Measurements from ENCODE around the gene TNFAIP8.

Gene TNFAIP8

DNA sequence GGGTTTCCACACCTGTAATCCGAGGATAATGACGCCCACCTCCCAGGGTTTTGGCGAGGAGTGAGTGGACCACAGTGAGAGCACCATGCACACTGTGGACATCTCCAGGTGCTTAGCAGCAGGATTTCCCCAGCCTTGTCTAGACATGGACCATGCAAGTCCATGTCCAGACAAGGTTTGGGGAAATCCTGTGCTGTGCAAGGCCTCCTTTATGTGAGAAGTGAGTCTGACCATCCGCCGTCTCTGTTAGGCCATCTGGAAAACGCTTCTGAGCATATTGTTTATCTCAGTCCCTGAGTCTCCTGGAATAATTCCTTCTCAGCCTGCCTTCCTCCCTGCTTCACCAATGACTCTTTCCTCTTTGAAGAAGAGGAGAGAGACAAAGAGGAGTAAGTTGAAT lies 26.2 kb upstream of the TNFAIP8 start:
- DNase-seq (ENCODE audit: low spot score), result no peak

GRCh38 chr5:119330367-119331183 lies 25.2 kb upstream of the TNFAIP8 start:
- no peak for DNase-seq (ENCODE audit: low spot score)

DNA sequence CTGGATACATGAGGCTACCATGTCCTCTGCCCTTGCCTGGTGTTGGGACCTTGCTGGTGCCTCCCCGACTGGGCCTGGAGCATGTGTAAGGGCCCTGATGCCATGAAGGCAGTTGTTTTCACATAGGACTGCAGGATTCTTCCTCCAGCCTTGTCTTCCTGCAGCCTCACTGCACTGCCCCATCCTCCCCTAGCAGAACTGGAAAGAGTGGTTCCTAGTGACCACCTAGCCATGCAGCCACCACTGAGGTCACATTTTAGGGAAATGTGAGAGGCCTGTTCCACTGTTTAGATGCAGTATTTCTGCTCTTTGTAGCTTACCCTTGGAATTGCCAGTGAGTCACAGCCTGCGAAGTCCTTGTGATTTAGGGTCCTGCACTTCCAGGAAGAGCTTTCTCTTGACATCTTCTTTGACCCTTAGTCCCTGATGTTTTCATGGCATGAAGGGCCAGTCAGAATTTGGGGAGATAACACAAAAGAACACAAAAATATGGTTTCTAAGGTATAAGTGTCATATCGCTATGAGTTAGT lies 24.2 kb upstream of the TNFAIP8 start:
- no peak for DNase-seq (ENCODE audit: low spot score)

DNA sequence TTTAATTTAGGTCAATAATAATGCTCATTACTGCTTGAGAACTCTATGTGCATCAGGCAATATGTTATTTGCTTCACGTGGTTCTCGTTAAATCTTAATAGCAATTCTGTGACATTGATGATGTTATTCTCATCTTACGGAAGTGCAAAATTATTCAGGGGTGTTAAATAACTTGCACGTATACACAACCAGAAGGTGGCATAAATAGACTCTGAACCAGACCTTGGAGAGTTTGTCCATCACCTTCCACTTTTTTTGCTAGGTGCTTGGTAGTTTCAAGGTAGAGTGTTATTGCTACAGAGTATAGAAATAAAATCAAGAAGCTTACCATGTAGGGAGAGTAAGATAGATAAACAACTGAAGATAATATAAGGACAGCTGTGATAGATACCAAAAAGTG lies 23.6 kb upstream of the TNFAIP8 start:
- DNase-seq (ENCODE audit: low spot score), result no peak

DNA sequence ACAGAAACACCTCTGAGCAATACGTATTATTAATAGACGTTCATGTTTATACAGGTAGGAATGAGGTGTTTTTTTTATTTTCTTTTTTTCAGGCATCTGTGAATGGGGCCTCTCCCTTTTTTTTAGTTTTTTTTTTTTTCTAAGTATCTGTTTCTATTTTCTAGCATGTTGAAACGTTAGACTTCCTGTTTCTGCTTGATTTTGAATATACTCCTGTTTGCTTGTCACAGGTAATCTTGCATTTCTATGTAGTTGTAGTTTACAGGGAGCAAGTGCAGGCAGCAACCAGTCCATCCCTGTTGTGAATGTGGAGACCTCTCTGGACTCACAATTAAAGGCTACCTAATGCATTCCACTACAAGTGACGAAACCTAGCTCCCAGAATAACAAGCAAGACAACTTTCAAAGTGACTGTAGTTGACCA lies 22.8 kb upstream of the TNFAIP8 start:
- DNase-seq (ENCODE audit: low spot score), result no peak

GRCh38 chr5:119333421-119333851 lies 22.4 kb upstream of the TNFAIP8 start:
- DNase-seq (ENCODE audit: low spot score), result no peak

DNA sequence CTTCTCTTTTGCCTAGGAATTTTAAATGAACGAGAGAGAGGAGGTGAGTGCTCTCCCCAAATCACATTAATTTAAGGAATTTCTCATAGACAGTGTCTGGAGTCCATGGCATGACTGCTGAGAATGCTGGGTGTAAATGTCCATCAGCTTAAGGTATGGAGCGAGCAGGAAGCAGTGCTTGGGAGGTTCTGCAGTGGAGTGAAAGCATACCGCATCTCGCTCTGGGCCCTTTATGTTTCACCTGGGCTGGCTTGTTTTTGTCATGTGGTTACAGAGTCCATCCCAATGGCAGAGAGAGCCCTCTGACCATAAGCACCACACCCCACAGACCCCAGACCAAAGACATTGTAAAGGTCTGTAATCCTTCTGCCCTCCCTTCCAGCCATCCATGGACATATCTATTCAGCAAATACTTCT lies 20.6 kb upstream of the TNFAIP8 start:
- no peak for DNase-seq (ENCODE audit: low spot score)

- no peak for DNase-seq (ENCODE audit: low spot score)
These were observed 19.6 kb upstream of the TNFAIP8 start for GRCh38 chr5:119336262-119336661.

DNA sequence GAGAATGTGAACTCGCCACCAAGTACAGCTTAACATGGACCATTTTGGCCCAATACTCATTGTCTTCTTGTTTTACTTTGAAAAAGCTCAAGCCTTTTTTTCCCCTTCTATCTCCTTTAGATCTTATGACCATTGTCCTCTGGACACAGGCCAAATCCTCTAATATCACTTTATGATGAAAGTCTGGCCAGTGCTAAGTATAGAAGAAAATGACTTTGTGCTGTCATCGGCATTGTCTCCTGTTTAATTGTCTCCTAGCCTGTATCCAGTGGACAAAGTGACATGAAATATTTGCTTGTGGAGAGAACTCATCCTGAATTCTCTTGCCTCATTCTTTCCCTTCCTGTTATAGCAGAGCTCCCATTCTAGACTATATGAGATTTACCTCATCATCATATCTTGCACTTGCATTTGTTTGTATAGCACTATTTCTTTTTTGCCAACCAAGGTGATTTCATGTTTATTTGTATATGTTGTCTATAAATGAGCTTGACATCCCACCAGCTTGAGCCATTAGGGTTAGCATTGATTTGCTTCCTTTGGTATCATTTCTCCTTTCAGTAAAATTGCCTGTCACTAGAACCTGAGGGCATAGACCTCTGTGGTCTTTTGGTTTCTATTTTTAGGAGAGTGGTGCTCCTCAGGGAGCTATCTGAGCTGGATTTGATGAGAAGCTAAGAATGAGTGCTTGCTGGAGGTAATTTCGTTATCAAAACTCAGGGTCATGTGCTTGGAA lies 18.8 kb upstream of the TNFAIP8 start:
- DNase-seq (ENCODE audit: low spot score), result no peak

DNA sequence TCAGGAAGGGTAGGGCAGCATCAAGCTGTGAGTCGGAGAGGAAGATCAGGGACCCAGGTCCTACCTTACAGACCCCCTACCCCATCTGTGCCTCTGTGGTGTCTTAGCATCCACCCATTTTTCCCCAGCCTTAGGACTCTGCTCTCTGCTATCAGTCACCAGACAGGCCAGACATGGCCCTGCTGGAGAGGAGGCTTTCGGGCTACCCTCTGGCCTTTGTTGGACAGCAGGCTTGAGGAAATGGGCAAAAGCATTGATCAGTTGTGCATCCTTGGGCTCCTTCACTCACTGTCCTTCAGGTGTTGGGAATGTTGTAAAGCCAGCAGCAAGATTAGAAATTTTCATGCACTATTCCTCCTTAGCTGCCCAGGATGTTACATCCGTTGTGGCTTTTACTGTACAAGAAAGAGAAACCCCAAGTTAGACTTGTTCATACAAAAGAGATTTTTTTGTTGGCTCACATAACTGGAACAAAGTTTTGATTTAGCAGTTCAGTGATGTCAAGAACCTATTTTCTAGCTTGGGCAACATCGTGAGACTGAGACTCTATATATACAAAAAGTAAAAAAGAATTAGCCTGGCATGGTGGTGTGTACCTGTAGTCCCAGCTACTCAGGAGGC lies 17.4 kb upstream of the TNFAIP8 start:
- DNase-seq (ENCODE audit: low spot score), result no peak

DNA sequence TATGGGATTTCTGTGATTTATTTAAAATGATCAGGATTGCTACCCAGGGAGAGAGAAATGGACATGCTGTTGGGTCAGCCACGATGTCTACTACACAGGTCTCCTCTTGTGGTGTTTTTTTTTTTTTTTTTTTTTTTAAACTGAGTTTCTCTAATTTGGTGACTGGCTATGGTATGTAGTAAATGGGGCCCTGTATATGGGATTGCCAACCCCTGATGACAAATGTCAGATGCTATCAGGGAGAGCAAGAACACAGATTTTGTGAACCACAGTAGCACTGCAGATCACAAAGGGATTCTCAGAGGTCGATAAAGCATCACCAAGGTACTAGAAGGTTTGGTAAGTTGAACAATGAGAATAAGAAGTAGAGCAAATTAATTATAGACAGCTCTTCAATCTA lies 16.5 kb upstream of the TNFAIP8 start:
- DNase-seq (ENCODE audit: low spot score), result no peak

DNA sequence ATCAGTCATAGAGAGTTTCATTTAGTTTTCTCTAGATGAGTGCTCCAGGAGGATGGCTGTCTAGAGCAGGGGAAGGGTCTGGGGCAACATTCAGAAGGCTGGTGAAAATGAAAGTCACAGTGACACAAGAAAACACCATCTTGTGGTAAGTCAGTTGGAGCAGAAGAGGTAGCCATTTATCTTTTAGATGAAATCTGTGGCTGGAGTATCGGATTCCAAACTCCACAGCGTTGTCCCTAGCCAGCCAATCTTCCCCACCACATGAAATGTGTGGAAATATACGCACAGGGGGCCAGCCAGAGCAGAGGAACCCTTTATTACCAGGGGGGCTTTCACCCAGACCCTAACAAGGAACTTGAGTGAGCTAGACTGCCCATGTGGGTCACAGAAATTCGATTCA lies 15.9 kb upstream of the TNFAIP8 start:
- no peak for DNase-seq (ENCODE audit: low spot score)

DNA sequence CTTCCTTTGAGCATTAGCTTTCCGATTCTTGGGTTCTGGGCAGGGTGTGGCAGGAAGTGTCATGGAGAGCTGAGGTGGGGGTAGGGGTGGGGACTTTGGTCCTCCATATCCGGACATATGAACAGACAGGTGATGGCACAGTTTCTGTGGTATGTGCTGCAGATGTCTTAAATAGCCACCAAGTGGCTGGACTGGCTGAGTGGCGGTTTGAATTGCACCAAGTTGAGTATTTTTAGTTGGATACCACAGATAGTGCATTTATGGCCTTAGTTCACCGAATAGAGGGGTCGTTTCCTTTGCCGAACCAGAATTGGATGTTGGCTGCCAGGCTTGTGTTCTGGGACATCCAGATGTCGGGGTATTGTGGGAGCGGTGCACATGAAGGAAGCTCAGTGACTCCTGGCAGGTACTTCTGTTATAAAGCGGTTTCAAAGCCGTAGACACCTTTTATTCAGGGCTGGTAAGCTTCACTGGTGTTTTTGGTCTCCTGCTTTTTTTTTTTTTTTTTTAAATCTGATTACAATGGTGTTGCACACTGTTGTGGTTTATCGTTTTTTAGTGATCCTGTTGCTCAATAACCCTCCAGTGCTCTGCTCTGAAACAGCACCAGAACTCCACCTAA lies 15.1 kb upstream of the TNFAIP8 start:
- DNase-seq (ENCODE audit: low spot score), result no peak

- no peak for DNase-seq (ENCODE audit: low spot score)
These were observed 14.1 kb upstream of the TNFAIP8 start for GRCh38 chr5:119341452-119342349.

DNA sequence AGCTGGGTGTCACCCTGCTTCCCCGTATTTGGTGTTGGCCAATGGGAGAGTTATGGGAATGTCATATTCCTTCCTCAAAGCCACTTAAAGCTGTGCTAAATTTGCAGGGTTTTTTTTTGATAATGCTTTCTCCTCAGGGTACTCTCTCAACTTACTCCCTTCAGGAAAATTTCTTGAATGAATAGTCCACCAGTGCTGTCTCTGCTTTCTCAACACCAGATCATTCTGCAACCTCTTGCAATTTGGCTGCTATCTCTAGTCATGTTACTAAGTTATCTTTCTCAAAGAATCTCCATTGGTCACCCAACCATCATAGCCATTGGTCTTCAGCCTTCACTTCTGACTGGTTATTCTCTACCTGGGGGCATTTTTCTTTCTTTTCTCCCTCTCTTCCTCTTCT lies 13.4 kb upstream of the TNFAIP8 start:
- no peak for DNase-seq (ENCODE audit: low spot score)

- DNase-seq (ENCODE audit: low spot score), result no peak
These were observed 12.8 kb upstream of the TNFAIP8 start for GRCh38 chr5:119343052-119343451.

DNA sequence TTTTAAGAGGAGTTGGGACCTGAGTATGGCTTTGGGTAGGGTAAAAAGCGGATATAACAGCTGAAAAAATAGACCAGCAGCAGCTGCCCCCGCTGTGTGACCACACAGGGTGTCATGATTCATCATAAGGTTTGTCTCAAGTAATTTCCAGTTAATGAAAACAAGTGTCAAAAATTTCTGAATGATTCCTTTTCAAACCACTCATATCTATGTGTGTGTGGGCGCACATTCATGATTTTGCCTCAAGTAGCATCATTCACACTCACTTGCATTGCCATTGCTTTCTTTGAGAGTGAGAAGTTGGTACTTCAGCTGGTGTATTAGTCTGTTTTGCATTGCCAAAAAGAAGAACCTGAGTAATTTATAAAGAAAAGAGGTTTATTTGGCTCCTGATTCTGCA lies 12.1 kb upstream of the TNFAIP8 start:
- DNase-seq (ENCODE audit: low spot score), result no peak

DNA sequence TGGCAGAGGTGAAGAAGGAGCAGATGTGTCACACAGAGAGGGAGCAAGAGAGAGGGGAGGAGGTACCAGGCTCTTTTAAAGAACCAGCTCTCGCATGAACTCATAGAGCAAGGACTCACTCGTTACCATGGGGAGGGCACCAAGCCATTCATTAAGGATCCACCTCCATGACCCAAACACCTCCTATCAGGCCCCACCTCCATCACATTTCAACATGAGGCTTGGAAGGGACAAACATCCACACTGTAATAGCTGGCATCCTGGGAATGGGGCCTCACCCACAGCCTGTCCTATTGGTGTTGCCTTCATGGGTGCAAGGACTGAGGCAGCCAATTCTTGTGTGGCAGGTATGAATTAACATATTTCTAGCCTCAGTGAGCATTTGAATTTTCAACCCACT lies 11.6 kb upstream of the TNFAIP8 start:
- no peak for DNase-seq (ENCODE audit: low spot score)

DNA sequence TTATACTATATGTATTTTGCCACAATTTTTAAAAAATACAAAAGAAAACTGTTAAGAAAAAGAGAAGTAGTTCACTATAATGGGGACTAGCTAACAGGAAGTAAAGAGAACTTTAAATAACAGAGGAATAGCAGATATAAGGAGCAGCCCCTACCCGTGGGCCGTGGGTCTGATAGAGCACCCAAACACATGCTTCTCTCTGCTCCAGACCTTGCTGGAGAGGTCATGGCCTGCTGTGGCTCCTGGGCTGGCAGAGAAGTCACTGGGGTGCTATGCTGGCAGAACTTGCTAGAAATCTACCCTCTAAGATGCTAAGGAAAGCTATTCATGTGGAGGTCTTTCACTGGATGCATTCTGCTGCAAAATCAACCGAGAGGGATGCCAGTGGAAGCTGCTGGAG lies 10.0 kb upstream of the TNFAIP8 start:
- DNase-seq (ENCODE audit: low spot score), result no peak

DNA sequence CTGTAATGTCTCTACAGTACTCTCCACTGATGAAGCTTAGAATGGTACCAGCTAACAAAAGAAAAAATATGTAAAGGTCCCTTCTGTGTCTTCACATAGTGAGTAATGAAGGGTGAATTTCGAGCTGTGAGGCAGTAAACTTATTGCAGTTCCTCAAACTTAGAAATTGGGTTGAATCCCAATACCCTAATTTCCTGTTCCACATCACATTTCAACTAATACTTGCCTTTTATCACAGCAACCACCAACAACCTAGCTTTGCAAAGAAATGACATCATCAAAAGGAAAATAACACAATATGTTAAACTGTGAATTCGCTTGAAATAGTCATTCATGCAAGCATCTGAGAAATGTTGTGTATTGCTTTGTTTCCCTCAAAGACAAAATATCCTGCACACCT lies 9.4 kb upstream of the TNFAIP8 start:
- DNase-seq (ENCODE audit: low spot score), result no peak

DNA sequence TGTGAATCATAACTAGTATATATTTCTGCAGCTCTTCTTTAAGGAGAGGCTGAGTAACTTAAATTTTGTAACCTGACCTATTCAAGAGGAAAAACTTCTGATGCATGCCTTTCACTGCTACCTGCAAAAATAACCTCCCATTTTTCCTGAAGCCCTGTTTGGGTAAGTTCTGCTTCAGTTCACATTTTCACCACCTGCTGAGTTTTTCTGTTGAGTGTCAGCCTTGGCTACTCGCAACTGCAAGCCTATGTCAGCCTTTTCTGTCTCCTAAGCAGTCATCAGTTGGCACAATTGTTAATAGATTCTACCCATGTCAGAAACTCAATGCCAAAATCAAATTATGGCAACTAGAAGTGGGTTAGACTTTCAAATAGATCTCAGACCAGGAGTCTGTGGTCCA lies 8.2 kb upstream of the TNFAIP8 start:
- DNase-seq (ENCODE audit: low spot score), result no peak

Data from ecto neural progenitor cell (in vitro differentiated cells).